K562 (cell line): ENCODE results near the gene CMSS1. TPM values are rescaled to one million over a fixed set of nuclear protein-coding genes. Genes with fewer than 3 reads are reported as not detected.

Experiments used
- ATAC-seq: fragments of 200-7000 bp; cut with Tn5 transposase; 3 replicates; pipeline ENCODE4 v1.9.1; 2020; ENCODE audit warnings: moderate library complexity
- BruUV-seq: library from RNA; stranded (reverse); fragments of 400-500 nt; replicated peaks from 2 replicates; lab custom pipeline; 2021; lab: Mats Ljungman, UMichigan
- CTCF ChIA-PET: fragments of 300-600 bp; formaldehyde crosslinking; extraction: SDS; loops from one replicate; lab custom pipeline; 2021; ENCODE audit warnings: low intra/inter-chr PET ratio; lab: Yijun Ruan, JAX
- POLR2A ChIA-PET: fragments of 300-600, 350-650 bp; sonication (Branson Sonifier 250); formaldehyde crosslinking; extraction: SDS; loops from one replicate; lab custom pipeline; 2021; ENCODE audit warnings: antibody characterized with exemption, inconsistent platforms; lab: Yijun Ruan, JAX
- DNase-seq, 4 experiments: peaks; one replicate each; pipeline versions ENCODE4 v3.0.0 to v3.0.0-alpha.2; 2011 to 2018; ENCODE audit warnings: low spot score in 3 of 4, mixed read lengths in 3 of 4; ENCODE audit errors: extremely low read depth in 1 of 4
- FAIRE-seq: peaks from 2 replicates; lab custom pipeline; 2011; peaks lifted over from hg19 to GRCh38; lab: Jason Lieb, UNC
- H2AFZ ChIP-seq: 2 replicates; pipeline ENCODE4 v1.6.0; 2011; ENCODE audit warnings: low read depth, low read length, control low read depth, inconsistent platforms
- H3K27ac ChIP-seq: fragments of 200-600 bp; 3 replicates; pipeline ENCODE4 v1.8.0; 2011; ENCODE audit warnings: low read depth, mild to moderate bottlenecking, control low read depth, inconsistent platforms, low read length, moderate library complexity, mixed read lengths; ENCODE audit errors: extremely low read depth
- H3K27me3 ChIP-seq, 2 experiments: fragments of 300-600 bp in 1 of 2; 2 replicates in 1 of 2; 3 replicates in 1 of 2; pipeline versions ENCODE4 v1.6.0 to v1.8.0; 2011; ENCODE audit warnings: inconsistent platforms in 2 of 2, low read length in 2 of 2, mild to moderate bottlenecking in 1 of 2, mixed read lengths in 1 of 2, moderate library complexity in 1 of 2; ENCODE audit not compliant: control insufficient read depth in 2 of 2, insufficient read depth in 2 of 2
- H3K36me3 ChIP-seq: fragments of 300-600 bp; 3 replicates; pipeline ENCODE4 v1.8.0; 2011; ENCODE audit warnings: mild to moderate bottlenecking, low read length, inconsistent platforms; ENCODE audit not compliant: control insufficient read depth, insufficient read depth
- H3K4me1 ChIP-seq, 2 experiments: fragments of 200-600 bp in 1 of 2; replicated peaks in 1 of 2; 2 replicates in 1 of 2; 3 replicates in 1 of 2; pipeline versions ENCODE4 v1.5.1 to v1.8.0; 2011; ENCODE audit warnings: inconsistent platforms in 2 of 2, low read length in 2 of 2, mild to moderate bottlenecking in 1 of 2, mixed read lengths in 1 of 2, moderate library complexity in 1 of 2; ENCODE audit not compliant: control insufficient read depth in 2 of 2, insufficient read depth in 2 of 2
- H3K4me2 ChIP-seq: 2 replicates; pipeline ENCODE4 v1.6.1; 2011; ENCODE audit warnings: low read length, control low read depth, inconsistent platforms, mixed read lengths; ENCODE audit not compliant: insufficient read depth
- H3K4me3 ChIP-seq: fragments of 200-600 bp; sonication (generic), shearing (Covaris generic); 2 replicates; pipeline ENCODE4 v1.5.1; 2016; ENCODE audit warnings: control low read depth, inconsistent platforms
- H3K79me2 ChIP-seq: fragments of 200-600 bp; 3 replicates; pipeline ENCODE4 v1.8.0; 2011; ENCODE audit warnings: low read length, inconsistent platforms; ENCODE audit not compliant: control insufficient read depth, insufficient read depth
- H3K9ac ChIP-seq, 2 experiments: 2 replicates each; pipeline versions ENCODE4 v1.6.0 to v1.6.1; 2011; ENCODE audit warnings: low read depth in 2 of 2, low read length in 2 of 2, control low read depth in 1 of 2, inconsistent platforms in 1 of 2, mild to moderate bottlenecking in 1 of 2, mixed read lengths in 1 of 2; ENCODE audit not compliant: insufficient read depth in 1 of 2
- H3K9me1 ChIP-seq: one replicate; pipeline ENCODE4 v1.6.0; 2011; ENCODE audit warnings: inconsistent platforms, mild to moderate bottlenecking, low read length, moderate library complexity; ENCODE audit not compliant: control insufficient read depth, insufficient read depth
- H3K9me3 ChIP-seq: replicated peaks from 2 replicates; pipeline ENCODE4 v1.5.1; 2011; ENCODE audit warnings: low read depth, low read length, inconsistent platforms; ENCODE audit not compliant: control insufficient read depth, insufficient read depth
- H4K20me1 ChIP-seq: replicated peaks from 2 replicates; pipeline ENCODE4 v1.6.1; 2011; ENCODE audit warnings: low read length, inconsistent platforms, mixed read lengths; ENCODE audit not compliant: control insufficient read depth, insufficient read depth
- CHD2 ChIP-seq: IDR thresholded peaks from 2 replicates; pipeline ENCODE4 v1.6.1; 2011; ENCODE audit warnings: low read depth, low read length
- HMGXB4 ChIP-seq: sonication (generic); formaldehyde crosslinking; IDR thresholded peaks from 2 replicates; pipeline ENCODE4 v1.8.1; 2023; ENCODE audit warnings: mild to moderate bottlenecking, missing genetic modification reagents
- HOXB6 ChIP-seq: fragments of 250-450 bp; sonication (Bioruptor Pico); IDR thresholded peaks from 2 replicates; pipeline ENCODE4 v1.5.1; 2022; ENCODE audit warnings: mild to moderate bottlenecking, borderline replicate concordance
- MTA2 ChIP-seq: fragments of 450-650 bp; IDR thresholded peaks from 2 replicates; pipeline ENCODE4 v1.6.1; 2016; ENCODE audit warnings: low read depth
- PHF8 ChIP-seq: fragments of 200-600 bp; sonication (generic); IDR thresholded peaks from 2 replicates; pipeline ENCODE4 v1.6.1; 2012; ENCODE audit warnings: mixed run types, mild to moderate bottlenecking, inconsistent platforms, low read length, moderate library complexity, borderline replicate concordance
- SMARCA4 ChIP-seq: fragments of 450-650 bp; IDR thresholded peaks from 2 replicates; pipeline ENCODE4 v1.6.1; 2016
- STAT5A ChIP-seq: IDR thresholded peaks from 2 replicates; pipeline ENCODE4 v1.6.1; 2012; ENCODE audit warnings: low read length, inconsistent platforms, borderline replicate concordance
- TAL1 ChIP-seq: fragments of 450-650 bp; IDR thresholded peaks from 2 replicates; pipeline ENCODE4 v1.6.1; 2016; ENCODE audit warnings: mild to moderate bottlenecking
- TBP ChIP-seq: optimal IDR thresholded peaks from 2 replicates; pipeline ENCODE3; 2011; ENCODE audit warnings: low read depth, low read length, improper control_type of control experiment
- TCF3 ChIP-seq: sonication (generic); formaldehyde crosslinking; IDR thresholded peaks from 2 replicates; pipeline ENCODE4 v1.4.0; 2020; ENCODE audit warnings: mild to moderate bottlenecking, missing genetic modification reagents
- ZFX ChIP-seq: sonication (generic); formaldehyde crosslinking; IDR thresholded peaks from 2 replicates; pipeline ENCODE4 v1.8.0; 2022; ENCODE audit warnings: mild to moderate bottlenecking, missing genetic modification reagents, moderate library complexity
- ZNF586 ChIP-seq: fragments of 450-650 bp; formaldehyde crosslinking; conservative IDR thresholded peaks from 2 replicates; pipeline ENCODE4 v1.4.0; 2020; ENCODE audit warnings: mild to moderate bottlenecking, moderate library complexity
- WGBS: fragments of 100-300 bp; shearing (Covaris generic); methylation state at CpG from one replicate; pipeline ENCODE4 v1.1.6; 2016; ENCODE audit warnings: low coverage, mixed read lengths; ENCODE audit not compliant: insufficient coverage; ENCODE audit errors: missing lambda C conversion rate; 5-methylcytosine and 5-hydroxymethylcytosine counted together
- in situ Hi-C: fragments of 300-500 bp; cut with MboI; formaldehyde crosslinking; loops from 4 replicates; pipeline ENCODE4 v1.15.0; 2018; ENCODE audit warnings: inconsistent platforms, mixed read lengths
- intact Hi-C: fragments of 100-400 bp; cut with micrococcal nuclease; formaldehyde crosslinking; loops from 2 replicates; pipeline ENCODE4 v1.14.2; 2022
- polyA plus RNA-seq, 8 experiments: library from polyadenylated mRNA; depleted of rRNA in 4 of 8; stranded (reverse) in 5 of 8; unstranded in 3 of 8; fragments of >200 nt; fragmentation: Nextera tagmentation in 2 of 8; fragmentation: Illumina TruSeq in 1 of 8; extraction: Ambion mirVana in 2 of 8; extraction: Trizol in 1 of 8; gene quantifications; 2 replicates each; pipeline versions ENCODE4 v1.2.1 to v1.2.3, GENCODE V29; 2011 to 2014; ENCODE audit warnings: inconsistent platforms in 1 of 8, missing spikeins in 1 of 8
- total RNA-seq, 7 experiments: library from RNA; depleted of rRNA in 6 of 7; stranded (reverse); fragments of >200 nt in 6 of 7; fragmentation: Illumina TruSeq in 2 of 7; extraction: Trizol in 2 of 7; gene quantifications; 2 replicates each; pipeline versions ENCODE4 v1.2.1 to v1.2.3, GENCODE V29; 2011 to 2021; ENCODE audit warnings: low replicate concordance in 1 of 7
- TF ChIP-seq, protein P1 (sequence below): sonication (generic); formaldehyde crosslinking; IDR thresholded peaks from 2 replicates; pipeline ENCODE4 v1.8.1; 2023; ENCODE audit warnings: mild to moderate bottlenecking, missing genetic modification reagents
- TF ChIP-seq, protein P2 (sequence below), 3 experiments: fragments of 200-800 bp in 1 of 3; fragments of 250-450 bp in 1 of 3; fragments of 450-650 bp in 1 of 3; sonication (Bioruptor Pico) in 1 of 3; sonication (Bioruptor generic) in 1 of 3; formaldehyde crosslinking in 1 of 3; IDR thresholded peaks; 2 replicates each; pipeline versions ENCODE4 v1.6.1 to v1.8.0; 2016 to 2022; ENCODE audit warnings: mild to moderate bottlenecking in 2 of 3, missing genetic modification characterization in 2 of 3, missing compliant biosample characterization in 1 of 3, moderate library complexity in 1 of 3

The CMSS1 gene
- total and polyA plus RNA-seq, 9 of the 15 experiments (the other 6 are each of a cell fraction or from before 2014, with no cell fraction given), result 46.9 to 109 (median 72.3) TPM

DNA sequence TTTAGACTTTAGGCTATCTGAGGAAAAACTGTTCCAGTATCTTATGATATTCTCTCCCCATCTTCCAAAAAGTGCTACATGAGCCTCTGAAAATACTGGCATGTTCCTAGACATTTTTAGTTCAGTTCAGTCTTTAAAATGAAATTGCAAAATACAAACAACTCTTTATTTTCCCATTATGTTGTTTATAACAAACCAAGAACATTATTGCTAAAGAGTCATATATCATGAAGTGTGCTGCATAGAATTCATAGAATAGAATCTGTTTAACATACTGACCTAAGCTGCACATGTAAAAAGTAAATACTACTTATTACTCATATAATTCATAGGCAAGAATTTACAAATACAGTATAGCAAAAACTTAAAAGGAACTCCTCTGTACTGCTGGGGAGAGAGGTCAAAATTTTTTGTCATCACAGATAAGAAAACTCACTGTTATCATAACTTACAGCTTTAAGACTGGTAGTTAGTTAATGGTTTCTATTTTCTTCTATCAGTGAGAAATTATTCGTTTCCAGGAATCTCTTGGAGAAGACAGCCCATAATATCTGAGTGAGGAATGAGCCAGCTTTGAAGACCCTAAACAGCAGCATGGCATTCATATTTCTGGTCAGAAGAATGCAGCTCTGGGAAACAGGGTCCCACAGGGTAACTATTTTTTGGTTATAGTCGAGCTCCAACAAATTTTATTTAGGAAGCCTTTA, 264.5 kb downstream of the CMSS1 start:
- intact Hi-C loops (no loop called here), in situ Hi-C loops (no loop called here)
- BruUV-seq, result no TSS peak
- Histone ChIP-seq H2AFZ (no peak overlapping the region), H3K79me2 (peaks cover 6% of the 10 kb centered on the region; the same call in 1 of the 3 replicates), H3K4me1 (peaks cover 3 to 41% of the 10 kb centered on the region in 2 experiments; a peak in 4 of 5 replicates), H3K27me3 (no peaks in the 10 kb centered on the region), H3K9ac (peak overlapping the region in 1 of 2 experiments; percentile 51; a peak in 1 of 4 replicates), H3K4me3 (no peak overlapping the region), H3K9me1 (no peaks in the 10 kb centered on the region), H3K36me3 (no peaks in the 10 kb centered on the region), H3K4me2 (peak overlapping the region; percentile 21), H4K20me1 (no peaks in the 10 kb centered on the region), H3K9me3 (no peaks in the 10 kb centered on the region), H3K27ac (peak overlapping the region; percentile 65)
- ChIA-PET CTCF (no interaction called here), POLR2A (no interaction called here)
- peak; percentile 19 to 57 (median 30) for DNase-seq
- FAIRE-seq, result peak; percentile 80
- peak; percentile 50 for ATAC-seq
- 0% methylated on average over 2 of the region's 2 CpGs for WGBS
- no peak for TF ChIP-seq CHD2
- no peak for TF ChIP-seq HOXB6 (CRISPR knock-in tag)
- peak; percentile 79 for TF ChIP-seq SMARCA4
- TF ChIP-seq, protein P1, sequence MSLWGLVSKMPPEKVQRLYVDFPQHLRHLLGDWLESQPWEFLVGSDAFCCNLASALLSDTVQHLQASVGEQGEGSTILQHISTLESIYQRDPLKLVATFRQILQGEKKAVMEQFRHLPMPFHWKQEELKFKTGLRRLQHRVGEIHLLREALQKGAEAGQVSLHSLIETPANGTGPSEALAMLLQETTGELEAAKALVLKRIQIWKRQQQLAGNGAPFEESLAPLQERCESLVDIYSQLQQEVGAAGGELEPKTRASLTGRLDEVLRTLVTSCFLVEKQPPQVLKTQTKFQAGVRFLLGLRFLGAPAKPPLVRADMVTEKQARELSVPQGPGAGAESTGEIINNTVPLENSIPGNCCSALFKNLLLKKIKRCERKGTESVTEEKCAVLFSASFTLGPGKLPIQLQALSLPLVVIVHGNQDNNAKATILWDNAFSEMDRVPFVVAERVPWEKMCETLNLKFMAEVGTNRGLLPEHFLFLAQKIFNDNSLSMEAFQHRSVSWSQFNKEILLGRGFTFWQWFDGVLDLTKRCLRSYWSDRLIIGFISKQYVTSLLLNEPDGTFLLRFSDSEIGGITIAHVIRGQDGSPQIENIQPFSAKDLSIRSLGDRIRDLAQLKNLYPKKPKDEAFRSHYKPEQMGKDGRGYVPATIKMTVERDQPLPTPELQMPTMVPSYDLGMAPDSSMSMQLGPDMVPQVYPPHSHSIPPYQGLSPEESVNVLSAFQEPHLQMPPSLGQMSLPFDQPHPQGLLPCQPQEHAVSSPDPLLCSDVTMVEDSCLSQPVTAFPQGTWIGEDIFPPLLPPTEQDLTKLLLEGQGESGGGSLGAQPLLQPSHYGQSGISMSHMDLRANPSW, result no peak
- no peak for TF ChIP-seq ZFX
- TF ChIP-seq STAT5A, result peak; percentile 68
- peak; percentile 48 for TF ChIP-seq MTA2
- TF ChIP-seq ZNF586 (CRISPR knock-in tag), result no peak
- peak; percentile 68 for TF ChIP-seq TCF3 (CRISPR knock-in tag)
- TF ChIP-seq, protein P2, sequence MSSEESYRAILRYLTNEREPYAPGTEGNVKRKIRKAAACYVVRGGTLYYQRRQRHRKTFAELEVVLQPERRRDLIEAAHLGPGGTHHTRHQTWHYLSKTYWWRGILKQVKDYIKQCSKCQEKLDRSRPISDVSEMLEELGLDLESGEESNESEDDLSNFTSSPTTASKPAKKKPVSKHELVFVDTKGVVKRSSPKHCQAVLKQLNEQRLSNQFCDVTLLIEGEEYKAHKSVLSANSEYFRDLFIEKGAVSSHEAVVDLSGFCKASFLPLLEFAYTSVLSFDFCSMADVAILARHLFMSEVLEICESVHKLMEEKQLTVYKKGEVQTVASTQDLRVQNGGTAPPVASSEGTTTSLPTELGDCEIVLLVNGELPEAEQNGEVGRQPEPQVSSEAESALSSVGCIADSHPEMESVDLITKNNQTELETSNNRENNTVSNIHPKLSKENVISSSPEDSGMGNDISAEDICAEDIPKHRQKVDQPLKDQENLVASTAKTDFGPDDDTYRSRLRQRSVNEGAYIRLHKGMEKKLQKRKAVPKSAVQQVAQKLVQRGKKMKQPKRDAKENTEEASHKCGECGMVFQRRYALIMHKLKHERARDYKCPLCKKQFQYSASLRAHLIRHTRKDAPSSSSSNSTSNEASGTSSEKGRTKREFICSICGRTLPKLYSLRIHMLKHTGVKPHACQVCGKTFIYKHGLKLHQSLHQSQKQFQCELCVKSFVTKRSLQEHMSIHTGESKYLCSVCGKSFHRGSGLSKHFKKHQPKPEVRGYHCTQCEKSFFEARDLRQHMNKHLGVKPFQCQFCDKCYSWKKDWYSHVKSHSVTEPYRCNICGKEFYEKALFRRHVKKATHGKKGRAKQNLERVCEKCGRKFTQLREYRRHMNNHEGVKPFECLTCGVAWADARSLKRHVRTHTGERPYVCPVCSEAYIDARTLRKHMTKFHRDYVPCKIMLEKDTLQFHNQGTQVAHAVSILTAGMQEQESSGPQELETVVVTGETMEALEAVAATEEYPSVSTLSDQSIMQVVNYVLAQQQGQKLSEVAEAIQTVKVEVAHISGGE (CRISPR knock-in tag; IDR thresholded peaks at IDR 0.05), result 0 out of 6 replicates have a peak, but pooled peaks of 1 of the 3 experiments have one; percentile 22
- TF ChIP-seq TAL1, result peak; percentile 54
- no peak for TF ChIP-seq HMGXB4 (CRISPR knock-in tag)
- TF ChIP-seq TBP, result no peak
- no peak for TF ChIP-seq PHF8
